HG03175 (cell line): Measurements from ENCODE around the gene EPHA2.

Source experiments
- ATAC-seq: cut with Tn5 transposase; IDR thresholded peaks from one replicate; pipeline ENCODE4 v1.9.1; 2021; ENCODE audit warnings: mild to moderate bottlenecking, moderate library complexity; ENCODE audit not compliant: unreplicated experiment

EPHA2 gene

DNA sequence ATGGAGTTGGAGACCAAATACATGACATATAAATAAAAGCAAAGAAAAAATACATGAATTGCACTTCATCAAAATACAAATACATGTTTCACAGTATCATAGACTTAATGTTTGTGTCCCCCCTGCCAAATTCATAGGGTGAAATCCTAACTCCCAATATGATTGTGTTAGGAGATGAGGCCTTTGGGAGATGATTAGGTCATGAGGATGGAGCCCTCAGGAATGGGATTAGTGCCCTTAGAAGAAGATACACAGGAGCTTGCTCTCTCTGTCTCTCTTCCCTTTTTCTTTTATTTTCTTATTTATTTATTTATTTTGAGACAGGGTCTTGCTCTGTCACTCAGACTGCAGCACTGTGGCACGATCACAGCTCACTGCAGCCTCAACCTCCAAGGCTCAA is 56.5 kb downstream of the EPHA2 start:
- ATAC-seq, result no peak

DNA sequence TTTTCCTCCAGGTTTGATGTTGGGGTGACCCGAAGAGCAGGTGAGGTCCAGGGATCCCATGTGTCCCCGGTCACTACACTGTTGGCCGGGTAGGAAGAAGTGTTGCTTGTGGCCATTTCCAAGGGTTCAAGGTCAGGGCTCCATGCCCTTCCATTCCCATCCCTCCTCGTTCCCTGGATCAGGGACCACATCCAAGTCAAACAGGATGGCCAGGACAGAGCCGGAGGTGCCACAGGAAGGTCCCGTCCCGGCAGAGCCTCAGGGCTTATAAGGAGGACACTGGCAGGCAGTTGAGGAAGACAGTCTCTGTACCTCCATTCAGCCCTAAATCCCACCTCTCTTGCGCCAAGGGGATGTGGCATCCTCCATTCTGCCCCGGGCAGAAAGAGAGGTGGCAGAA is 60.4 kb downstream of the EPHA2 start:
- ATAC-seq, result no peak

DNA sequence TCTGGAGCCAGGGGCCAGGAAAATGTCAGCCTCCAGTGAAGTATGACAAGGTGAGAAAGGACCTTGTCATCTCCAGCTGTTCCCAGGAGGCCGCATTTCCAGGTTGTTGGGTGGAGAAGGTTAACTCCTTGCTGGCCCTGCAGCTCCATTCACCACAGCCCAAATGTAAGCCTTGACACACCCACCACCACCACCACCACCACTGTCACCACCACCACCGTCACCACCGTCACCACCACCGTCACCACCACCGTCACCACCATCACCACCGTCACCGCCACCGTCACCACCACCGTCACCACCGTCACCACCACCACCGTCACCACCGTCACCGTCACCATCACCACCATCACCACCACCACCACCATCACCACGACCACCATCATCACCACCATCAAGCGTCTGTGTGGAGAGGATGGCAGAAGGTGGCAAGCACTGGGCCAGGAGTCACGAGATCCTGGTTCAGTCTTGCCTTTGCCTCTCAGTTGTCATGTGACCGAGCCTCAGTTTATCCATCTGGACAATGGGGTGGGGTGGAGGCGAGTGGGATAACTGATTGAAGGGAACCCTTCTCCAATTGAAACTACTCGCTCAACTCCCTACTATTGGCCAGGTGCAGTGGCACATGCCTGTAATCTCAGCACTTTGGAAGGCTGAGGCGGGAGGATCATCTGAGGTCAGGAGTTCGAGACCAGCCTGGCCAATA is 61.3 kb downstream of the EPHA2 start:
- no peak for ATAC-seq

DNA sequence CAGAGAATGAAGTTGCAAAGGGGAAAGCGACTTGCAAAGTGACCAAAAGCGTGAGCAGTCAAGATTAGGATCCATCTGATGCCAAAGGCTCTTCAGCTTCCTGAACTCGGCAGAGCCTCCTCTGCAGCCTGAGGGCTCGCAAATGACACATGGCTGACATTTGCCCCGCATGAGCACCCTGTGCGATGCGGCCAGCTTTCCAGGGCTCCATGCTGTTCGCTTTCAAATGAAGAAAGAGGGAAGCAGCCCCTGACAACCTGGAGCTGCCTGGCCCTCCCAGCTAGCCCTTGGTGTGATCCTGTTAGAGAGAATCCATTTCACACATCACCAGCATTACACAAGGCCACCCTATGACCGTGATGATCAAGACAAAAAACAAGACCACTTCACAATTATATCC is 62.3 kb downstream of the EPHA2 start:
- no peak for ATAC-seq

DNA sequence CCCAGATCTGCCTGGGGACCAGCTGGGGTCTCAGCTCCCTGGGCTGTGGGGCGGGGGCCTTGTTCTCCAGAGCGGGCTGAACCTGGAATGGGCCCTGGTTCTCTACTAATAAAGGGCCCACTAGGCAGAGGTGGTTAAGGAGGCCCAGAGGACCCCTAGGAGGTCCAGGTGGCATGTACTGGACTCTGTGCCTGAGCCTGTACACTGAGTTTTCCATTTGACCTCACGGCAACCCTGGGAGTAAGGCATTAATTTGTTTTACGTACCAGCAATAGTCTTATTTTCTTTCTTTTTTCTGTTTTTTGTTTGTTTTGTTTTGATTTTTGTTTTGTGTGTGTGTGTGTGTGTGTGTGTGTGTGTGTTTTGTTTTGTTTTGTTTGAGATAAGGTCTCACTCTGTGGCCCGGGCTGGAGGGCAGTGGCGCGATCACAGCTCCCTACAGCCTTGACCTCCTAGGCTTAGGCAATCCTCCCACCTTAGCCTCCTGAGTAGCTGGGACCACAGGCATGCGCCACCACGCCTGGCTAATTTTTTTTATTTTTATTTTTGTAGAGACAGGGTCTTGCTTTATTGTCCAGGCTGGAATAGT is 62.9 kb downstream of the EPHA2 start:
- ATAC-seq, result no peak

DNA sequence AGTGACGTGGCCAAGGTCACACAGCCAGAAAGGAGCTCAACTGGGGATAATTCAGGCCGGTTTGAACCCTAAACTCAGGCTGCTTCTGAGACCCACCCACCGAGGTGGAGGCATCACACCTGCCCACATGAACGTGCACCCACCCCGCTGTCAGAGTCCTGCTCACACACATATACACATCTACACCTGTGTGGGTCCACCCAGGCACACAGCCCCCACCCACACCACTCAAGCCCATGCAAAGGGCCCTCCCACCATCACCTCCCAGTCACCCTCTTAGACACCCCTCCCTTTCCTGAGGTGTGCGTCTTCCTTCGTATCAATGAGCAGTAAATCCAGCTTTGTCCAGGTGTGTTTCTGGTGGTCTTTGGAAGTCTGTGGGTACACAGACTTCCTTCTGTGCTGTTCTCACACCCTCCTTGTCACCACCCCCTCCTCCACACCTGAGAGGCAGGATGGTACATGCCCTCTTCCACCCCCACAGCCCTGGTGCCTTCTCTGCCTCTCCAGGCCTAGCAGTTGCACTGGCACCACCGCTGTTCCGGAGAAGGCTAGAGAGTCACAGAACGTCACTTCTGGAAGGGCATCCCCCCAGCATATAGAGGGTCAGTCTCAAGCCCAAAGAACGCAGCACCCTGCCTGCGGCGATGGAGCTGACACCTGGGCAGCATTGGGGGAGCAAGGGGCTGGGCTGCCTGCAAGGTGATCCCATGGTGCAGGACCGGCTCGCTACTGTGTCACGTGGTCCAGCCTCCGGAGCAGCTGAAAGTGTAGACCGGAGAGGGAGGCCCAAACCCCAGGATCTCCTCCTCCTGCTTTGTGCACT is 63.6 kb downstream of the EPHA2 start:
- no peak for ATAC-seq

DNA sequence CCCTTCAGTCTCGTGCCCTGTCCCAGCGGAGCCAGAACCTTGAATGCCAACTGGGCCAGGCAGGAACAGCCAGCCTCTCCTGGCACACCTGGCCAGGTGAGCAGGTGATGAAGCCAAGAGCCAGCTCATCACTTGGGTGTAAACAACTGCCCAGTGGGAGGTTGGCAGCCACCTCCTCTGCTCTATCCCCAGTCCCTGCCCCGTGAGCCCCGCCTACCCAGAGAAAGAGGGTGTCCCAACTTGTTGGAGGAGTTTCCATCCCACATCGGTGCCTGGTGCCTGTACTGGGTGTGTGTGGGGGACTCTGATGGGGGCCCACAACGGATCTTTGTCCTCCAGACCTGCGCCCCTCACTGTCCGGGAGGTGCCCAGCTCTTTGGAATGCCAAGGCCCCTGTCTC is 64.6 kb downstream of the EPHA2 start:
- no peak for ATAC-seq

DNA sequence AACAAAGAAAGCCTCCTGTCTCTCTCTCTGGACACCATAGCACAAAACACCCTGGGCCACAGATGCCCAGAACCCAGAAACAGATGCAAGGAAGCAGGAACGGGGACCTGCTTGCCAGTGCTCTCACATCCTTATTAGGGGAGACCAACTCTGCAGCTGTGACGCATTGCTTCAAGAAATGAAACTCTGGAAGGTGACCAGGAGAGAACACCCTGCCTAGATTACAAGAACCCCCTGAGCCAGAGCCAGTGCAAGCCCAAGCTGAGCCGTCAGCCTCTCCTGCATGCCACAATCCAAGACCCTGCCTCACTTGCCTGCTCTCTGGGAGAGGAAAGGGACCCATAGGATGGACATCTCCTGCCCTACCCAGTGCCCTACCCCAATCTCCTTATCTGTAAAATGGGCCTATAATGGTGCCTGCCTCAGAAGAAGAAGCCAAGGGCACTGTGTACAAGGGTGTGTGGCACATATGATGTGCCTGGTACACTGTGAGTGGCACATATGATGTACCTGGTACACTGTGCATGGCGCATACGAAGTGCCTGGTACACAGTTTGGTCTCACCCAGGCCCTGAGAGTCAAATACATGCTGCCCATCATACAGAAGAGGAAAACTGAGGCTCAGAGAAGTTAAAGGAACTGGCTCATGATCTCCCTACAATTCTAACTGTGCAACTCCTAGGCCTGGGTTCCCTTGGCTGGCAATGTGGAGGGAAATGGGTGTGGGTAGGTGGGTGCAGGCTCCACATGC is 65.6 kb downstream of the EPHA2 start:
- ATAC-seq, result no peak

DNA sequence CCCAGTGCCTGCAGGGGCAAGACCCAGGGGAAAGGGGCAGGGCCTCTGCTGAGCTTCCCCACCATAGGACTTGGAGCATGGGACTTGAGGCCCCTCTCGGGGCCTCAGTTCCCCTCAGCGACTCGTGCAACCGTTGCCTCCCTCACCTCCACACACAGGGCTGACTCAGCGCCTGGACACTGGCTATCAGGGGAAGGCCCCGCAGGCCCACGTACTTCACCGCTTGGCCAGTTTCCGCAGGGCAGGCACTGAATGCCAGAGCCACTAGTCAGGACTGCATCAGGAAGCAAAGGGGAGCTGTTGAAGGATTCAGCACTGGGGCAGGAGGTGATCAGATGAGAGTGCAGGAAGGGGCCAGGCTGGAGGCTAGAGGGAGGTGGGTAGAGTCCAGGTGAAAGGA is 66.9 kb downstream of the EPHA2 start:
- ATAC-seq, result no peak

DNA sequence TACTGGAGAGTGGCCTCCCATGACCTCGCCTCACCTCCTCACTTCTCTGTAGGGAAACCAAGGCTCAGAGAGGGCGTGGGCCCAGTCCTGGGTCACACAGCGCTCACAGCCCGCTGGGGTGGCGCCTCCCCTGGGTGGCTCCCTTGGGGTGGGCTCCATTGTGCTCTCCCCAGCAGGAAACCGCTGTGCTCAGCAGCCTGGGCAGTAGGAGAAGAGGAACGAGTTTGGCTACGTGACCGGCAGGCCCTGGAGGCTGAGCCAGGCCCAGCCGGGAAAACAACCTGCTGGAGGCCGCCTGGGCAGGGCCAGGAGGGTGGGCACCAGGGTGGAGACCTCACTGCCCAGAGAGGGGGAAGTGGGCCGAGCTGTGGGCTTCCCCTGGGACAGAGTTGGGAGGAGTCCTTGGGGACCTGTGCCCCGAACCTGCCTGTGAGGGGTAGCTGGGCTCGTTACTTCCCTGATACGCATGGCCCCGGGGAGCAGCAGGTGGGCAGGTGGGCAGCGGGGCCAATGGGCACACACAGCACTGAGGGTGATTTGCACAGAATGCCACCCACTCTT is 67.4 kb downstream of the EPHA2 start:
- ATAC-seq, result no peak

DNA sequence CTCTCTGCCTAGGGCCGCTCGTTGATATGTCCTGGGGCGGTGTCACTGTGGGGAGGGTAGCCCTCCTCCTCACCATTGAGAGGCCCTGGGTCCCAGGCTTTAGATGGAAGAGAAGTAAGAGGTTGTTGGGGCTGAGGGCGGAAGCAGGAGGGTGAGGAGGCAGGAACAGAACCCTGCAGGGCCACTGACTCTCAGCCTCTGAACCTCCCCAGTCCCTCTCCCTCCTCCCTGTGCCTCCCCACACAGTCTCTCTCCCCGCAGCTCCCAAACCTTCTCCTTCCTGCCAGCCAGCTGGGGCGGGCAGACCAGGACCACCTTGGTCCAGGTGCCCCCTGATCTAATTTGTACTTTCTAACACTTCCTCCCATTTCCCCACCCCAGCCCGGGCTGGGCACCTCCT is 68.1 kb downstream of the EPHA2 start:
- ATAC-seq, result no peak

DNA sequence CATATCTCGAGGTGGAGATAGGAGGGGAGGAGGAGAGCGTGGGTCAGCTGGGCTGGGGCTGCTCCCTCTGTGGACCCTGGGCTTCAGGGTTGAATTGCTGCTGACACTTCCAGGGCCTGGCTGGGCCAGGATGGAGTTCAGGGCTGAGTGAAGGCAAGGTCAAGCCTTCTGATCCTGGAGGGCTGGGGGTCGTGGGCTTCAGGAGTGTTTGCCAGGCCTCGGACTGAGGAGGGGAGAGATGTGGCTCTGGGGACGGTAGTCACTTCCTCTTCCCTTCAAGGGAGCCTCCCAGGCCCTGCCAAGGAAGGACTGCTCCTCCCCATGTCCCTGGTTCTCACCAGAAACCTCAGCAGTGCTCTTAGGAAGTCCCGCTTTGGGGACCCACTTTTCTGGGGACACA is 70.3 kb downstream of the EPHA2 start:
- no peak for ATAC-seq

DNA sequence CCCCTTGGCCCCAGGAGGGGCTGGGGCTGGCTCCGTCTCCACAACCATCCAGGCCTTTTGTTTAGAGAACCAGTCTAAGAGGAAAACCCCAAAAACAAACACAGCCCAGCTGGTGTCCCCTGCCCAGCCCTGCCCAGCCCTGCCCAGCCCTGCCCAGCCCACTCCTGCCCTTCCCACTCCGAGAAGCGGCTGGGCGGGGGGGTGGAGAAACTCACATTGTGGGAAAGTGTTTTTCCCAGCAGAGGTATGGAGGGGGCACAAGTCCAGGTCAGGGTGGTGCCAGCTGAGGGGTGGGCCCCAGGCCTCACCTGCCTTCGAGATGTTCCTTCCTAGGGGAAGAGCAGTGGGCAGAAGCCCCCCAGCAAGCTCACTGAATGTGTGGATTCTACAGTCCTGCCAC is 72.4 kb downstream of the EPHA2 start:
- ATAC-seq, result no peak

DNA sequence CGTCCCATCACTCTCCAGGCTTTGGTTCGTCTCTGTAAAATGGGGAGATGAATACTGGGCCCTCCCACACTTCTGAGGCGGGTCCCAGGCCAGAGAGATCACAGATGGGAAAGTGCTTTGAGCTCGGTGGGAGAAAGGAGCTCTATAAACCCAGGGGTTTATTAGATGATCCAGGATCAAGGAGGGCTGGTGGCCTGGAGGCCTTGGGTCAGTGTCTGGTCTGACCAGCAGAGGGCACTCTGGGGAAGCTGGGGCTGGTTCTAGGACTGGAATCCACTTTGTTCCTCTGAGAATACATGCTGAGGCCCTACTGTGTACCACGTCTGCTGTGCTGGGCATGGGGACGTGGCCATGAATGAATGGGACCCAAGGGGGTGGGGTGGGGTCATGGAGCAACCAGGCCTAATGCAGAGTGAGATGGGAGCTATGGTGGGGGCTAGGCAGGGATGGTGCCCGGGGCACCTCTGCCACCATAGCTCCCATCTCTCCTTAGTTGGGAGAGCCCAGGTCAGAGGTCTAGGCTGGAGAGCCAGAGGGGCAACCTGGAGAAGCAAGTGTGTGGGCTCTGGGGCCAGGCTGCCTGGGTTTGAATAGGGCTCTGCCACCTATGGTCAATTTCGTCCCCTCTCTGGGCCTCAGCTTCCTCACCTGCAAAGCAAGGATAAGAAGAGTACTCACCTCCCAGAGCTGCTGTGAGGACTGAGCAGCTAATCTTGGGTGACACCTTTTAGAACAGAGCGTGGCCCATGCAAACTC is 73.4 kb downstream of the EPHA2 start:
- no peak for ATAC-seq

DNA sequence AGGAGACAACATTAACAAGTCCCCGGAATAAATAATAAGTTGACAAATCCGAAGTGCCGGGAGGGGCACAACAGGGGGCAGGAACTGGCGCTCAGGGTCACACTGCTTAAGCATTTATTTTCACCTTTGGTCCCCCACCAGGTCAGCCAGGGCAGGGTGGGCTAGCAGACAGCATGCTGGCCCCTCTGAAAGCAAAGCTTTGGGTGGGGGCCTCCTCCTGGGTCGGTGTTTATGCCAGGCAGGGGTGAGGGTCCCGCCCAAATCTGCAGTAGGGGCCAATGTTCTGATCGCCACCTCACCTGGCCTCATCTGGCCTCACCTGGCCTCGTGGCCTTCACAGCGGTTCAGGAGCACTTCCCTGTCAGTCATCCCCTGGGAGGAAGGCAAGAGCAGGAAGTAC is 74.2 kb downstream of the EPHA2 start:
- ATAC-seq, result no peak

DNA sequence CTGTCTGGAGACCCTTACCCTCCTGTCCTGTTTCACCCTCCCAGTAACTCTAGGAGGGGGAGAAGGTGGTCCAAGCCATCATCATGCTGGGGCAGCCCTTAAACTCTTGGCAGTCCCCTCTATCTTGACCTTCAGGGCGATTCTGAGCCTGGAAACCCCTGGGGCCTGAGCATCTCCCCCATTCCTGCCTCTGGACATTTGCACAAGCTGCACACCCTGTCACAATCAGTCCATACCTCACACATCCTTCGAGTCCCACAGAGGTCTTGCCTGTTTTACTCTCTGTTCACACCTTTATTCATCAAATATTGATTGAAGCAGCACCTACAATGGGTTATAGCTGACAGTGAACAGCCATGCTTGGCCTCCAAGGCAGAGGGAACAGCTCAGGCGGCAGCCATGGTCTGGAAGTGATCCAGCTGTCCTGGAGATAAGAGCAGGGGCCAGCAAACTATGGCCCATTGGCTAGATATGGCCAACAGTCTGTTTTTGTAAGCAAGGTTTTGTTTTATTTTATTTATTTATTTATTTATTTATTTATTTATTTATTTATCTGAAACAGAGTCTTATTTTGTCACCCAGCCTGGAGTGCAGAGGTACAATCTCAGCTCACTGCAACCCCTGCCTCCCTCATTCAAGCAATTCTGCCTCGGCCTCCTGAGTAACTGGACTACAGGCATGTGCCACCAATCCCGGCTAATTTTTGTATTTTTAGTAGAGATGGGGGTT is 75.3 kb downstream of the EPHA2 start:
- no peak for ATAC-seq

DNA sequence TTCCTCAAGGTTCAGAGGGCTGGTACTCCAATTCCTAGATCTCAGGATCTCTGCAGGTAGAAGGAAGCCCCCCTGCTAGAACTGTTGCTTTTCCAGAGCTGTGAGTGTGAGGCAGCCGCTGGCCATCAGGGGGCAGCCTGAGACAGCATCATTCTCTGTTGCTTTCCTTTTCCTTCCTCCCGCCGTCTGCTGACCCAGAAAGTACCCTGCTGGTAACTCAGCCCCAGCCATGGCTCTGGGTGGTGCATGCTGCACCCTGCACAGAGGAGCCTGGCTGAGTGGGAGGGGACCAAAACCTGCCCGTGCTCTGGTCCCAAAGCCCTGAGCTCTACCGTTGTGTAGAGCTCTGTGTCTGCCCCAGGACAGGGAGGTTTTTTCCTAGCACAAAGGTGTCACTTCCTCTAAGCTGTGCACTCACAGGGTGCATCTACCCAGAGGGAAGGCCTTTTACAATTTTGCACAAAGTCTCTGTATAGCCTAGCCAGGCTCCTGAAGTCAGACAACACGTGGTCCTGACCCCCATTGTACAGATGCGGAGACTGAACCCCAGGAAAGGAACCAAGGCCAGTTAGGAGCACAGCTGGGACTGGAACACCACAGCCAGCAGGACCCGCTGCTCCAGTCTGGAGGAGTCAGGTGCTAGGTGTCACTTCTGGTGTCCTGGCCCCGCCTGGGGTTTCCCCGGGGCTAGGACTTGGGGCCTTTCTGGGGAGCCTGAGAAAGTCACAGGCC is 76.8 kb downstream of the EPHA2 start:
- no peak for ATAC-seq

DNA sequence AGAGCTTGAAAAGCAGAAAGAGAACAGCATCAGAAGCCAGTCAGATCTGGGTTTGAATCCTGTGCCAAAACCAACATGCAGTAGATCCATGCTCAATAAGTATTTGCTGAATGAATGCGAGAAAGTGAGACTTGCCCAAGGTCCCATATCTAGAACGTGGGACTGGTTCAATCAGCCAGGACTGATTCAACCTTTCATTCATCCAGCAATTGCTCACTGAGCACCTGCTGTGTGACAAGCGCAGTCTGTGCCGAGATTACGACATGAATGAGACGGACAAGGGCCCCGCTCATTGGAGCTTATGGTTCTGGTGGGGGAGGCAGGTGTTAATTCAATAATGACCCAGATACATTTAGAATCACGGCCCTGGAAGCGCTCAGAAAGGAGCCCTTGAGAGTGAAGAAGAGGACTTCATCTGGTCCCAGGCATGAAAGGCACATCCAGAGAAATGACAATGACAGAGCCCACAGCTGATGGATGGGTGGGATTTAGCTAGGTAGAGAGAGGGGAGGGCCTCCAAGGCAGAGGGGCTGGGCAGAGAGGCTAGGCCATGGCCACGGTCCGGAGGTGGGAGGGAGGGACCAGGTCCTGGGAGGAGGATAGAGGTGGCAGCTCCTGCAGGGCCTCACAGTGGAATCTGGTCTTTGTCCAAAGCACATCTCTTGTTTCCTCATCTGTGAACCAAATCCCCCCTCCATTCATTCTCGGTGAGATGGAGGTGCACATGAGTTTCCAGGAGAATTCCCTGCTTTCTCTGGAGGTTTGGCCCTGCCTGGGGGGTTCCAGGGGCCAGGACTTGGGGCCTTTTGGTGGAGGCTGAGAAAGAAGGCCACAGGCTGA is 78.2 kb downstream of the EPHA2 start:
- no peak for ATAC-seq
